ENCODE results near the gene KDM3B. TPM values are rescaled to one million over a fixed set of nuclear protein-coding genes. Genes with fewer than 3 reads are reported as not detected.

KDM3B gene
- total RNA-seq, 1 donor from 2014 or later = 60.6 TPM

GRCh38 chr5:138344887-138345622, 7.4 kb upstream of the KDM3B start:
- Histone ChIP-seq H3K9me3 (no peaks in the 10 kb centered on the region), H3K4me1 (peaks cover under 1% of the 10 kb centered on the region), H3K27ac (no peak overlapping the region), H3K36me3 (peaks cover 80% of the 10 kb centered on the region), H3K4me3 (no peak overlapping the region), H3K27me3 (no peaks in the 10 kb centered on the region)
- ATAC-seq (no peak), DNase-seq (no peak)
- intact Hi-C loops (cut with DNase I) = no loop called here
- TF ChIP-seq CTCF (IDR thresholded peaks at IDR 0.05) = no peak

GRCh38 chr5:138346889-138347288, 5.6 kb upstream of the KDM3B start:
- no peak for TF ChIP-seq CTCF (IDR thresholded peaks at IDR 0.05)
- ATAC-seq (no peak), DNase-seq (no peak)
- intact Hi-C loops (cut with DNase I) = no loop called here
- Histone ChIP-seq H3K27me3 (no peaks in the 10 kb centered on the region), H3K4me3 (no peak overlapping the region), H3K4me1 (no peaks in the 10 kb centered on the region), H3K9me3 (no peaks in the 10 kb centered on the region), H3K27ac (no peak overlapping the region), H3K36me3 (peaks cover 71% of the 10 kb centered on the region)

GRCh38 chr5:138349852-138350562, 2.5 kb upstream of the KDM3B start:
- intact Hi-C loops (cut with DNase I) = no loop called here
- Histone ChIP-seq H3K9me3 (no peaks in the 10 kb centered on the region), H3K4me3 (no peak overlapping the region), H3K27ac (no peak overlapping the region), H3K36me3 (peaks cover 40% of the 10 kb centered on the region), H3K4me1 (peaks cover 12% of the 10 kb centered on the region), H3K27me3 (no peaks in the 10 kb centered on the region)
- ATAC-seq (no peak), DNase-seq (no peak)
- TF ChIP-seq CTCF (IDR thresholded peaks at IDR 0.05) = no peak

GRCh38 chr5:138350563-138350890, 2.0 kb upstream of the KDM3B start:
- no peak for DNase-seq
- intact Hi-C loops (cut with DNase I) = no loop called here
- Histone ChIP-seq H3K9me3 (no peaks in the 10 kb centered on the region), H3K27ac (no peak overlapping the region), H3K36me3 (peaks cover 35% of the 10 kb centered on the region), H3K4me3 (no peak overlapping the region), H3K27me3 (no peaks in the 10 kb centered on the region), H3K4me1 (peaks cover 18% of the 10 kb centered on the region)
- no peak for TF ChIP-seq CTCF (IDR thresholded peaks at IDR 0.05)
- ATAC-seq = no peak

GRCh38 chr5:138351056-138351455, 1.4 kb upstream of the KDM3B start:
- Histone ChIP-seq H3K9me3 (no peaks in the 10 kb centered on the region), H3K4me1 (peaks cover 21% of the 10 kb centered on the region), H3K36me3 (peaks cover 30% of the 10 kb centered on the region), H3K27me3 (no peaks in the 10 kb centered on the region), H3K4me3 (no peak overlapping the region), H3K27ac (no peak overlapping the region)
- intact Hi-C loops (cut with DNase I) = no loop called here
- ATAC-seq (no peak), DNase-seq (no peak)
- TF ChIP-seq CTCF (IDR thresholded peaks at IDR 0.05) = no peak

Data from upper lobe of right lung (tissue), 1 donor.